C4-2B (cell line): ENCODE results near the gene GRIN3B.

ENCODE experiments used
- H3K27ac ChIP-seq: fragments of 450-650 bp; 2 replicates; pipeline ENCODE4 v1.5.1; 2017
- CTCF ChIP-seq: fragments of 450-650 bp; conservative IDR thresholded peaks from 2 replicates; pipeline ENCODE4 v1.5.1; 2017; ENCODE audit warnings: mild to moderate bottlenecking
- ZFX ChIP-seq: fragments of 450-650 bp; IDR thresholded peaks from 2 replicates; pipeline ENCODE4 v1.6.1; 2017

GRIN3B gene

DNA sequence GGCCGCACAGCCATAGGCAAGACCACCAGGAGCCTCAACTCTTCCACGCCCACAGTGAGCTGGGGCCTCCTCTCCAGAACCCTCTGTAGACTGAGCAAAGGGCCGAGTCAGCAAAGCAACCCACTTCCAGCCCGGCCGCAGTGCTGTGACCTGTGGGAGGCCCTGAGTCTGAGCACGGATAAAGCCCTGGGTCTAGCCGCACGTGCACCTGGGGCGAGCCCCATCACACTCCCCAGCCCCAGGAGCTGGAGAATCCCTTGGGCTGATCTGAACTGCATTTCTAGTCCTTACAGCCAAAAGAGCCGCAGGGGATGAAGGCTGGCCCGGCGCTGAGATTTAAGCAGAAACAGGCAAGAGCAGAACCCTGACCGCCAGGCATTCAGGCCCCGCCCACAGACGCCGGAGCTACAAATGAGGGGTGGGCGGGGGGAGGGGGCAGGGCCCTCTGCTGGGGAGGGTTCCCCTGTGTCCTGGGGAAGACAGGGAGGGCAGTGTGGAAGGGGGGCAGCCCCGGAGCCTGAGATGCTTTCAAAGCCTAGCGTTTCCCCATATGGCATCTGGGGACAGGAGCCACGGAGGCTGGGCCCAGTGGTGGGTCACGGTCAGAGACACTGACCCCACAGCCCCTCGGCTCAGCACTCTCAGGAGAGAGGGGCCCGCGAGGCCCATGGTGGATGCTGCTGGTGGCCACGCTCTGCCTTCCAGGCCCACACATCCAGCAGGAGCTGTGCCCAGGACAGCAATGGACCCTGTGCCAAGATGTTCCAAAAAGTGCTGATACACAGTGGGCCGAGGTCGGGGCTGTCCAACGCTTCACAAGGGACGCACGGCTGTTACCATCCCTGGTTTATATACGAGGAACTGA is 15.8 kb downstream of the GRIN3B start:
- no peak overlapping the region for H3K27ac ChIP-seq

DNA sequence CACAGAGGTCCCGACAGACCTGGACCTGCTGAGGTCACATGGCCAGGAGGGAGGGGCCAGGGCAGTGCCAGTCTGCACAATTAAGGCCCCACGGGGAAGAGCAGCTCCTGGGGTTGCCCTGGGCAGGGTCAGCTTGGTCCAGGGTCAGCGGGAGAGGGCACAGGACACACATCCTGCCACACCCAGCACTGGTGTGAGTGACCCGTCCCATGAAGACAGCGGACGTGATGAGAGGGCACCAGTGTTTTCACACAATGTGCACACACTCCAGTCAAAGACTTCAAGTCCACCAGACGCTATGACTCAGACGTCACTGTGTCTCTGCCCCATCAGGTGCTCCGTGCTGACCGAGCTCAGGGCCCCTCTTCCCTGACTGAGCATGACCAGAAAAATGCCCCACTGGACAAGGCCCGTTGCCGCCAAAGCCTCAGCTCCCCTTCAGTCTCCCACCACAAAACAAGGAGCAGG is 16.5 kb downstream of the GRIN3B start:
- H3K27ac ChIP-seq: peak overlapping the region; percentile 93
- TF ChIP-seq CTCF (no peak), ZFX (no peak)

More for the DNA sequence above, 15.8 kb downstream of the GRIN3B start:
- no peak for TF ChIP-seq ZFX
- no peak for TF ChIP-seq CTCF

- H3K27ac ChIP-seq: peak overlapping the region; percentile 93
Observed at GRCh38 chr19:1017115-1017905, 17.1 kb downstream of the GRIN3B start.

GRCh38 chr19:1017906-1018305 is 17.7 kb downstream of the GRIN3B start:
- no peak for TF ChIP-seq CTCF
- TF ChIP-seq ZFX: no peak
- peak overlapping the region; percentile 93 for H3K27ac ChIP-seq

More at GRCh38 chr19:1017115-1017905, 17.1 kb downstream of the GRIN3B start:
- no peak for TF ChIP-seq ZFX
- TF ChIP-seq CTCF: no peak

DNA sequence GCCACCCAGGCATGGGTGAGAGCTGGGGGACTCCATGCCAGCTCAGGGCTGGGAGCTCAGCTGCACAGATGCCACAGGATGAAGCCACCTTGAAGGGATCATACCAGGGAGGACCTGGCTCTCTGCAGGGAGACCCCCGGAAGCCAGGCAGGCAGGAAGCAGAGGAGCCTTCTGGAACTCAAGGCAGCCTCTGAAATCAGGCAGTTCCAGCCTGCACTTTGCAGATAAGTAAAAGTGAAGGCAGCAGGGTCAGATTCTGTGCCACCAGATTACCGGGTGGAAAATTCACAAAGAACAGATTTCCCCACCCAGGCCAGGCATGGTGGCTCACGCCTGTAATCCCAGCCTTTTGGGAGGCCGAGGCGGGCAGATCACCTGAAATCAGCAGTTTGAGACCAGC is 18.2 kb downstream of the GRIN3B start:
- peak overlapping the region; percentile 93 for H3K27ac ChIP-seq
- TF ChIP-seq CTCF (no peak), ZFX (no peak)

DNA sequence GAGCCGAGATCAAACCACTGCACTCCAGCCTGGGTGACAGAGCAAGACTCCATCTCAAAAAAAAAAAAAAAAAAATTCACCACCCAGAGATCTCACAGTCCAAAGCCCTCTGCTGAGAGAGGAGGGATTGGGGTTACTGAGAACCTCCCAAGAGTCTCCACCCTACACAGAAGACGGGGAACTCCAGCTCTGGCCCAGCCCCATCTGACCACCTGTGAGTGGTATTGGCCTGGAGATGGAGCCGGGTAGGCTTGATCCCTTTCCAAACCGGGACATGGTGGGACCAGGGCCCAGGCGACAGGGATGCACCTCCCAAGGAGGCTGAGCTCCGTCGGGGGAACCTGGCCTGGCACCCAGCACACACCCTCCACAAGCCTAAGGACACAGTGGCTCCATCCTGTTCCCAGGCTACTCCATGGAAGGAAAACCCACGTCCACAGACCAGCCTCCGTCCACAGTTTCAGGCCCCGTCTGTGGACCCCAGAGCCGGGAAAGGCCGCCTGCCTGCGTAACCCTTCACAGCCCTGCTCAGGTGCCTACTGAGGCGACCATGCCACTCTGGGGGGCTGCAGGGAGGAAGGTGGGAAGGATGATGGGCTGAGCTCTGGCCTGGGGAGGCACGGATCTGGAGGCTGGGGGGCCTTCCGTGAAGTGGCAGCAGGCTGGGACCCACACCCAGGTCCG is 18.9 kb downstream of the GRIN3B start:
- TF ChIP-seq ZFX (no peak), CTCF (no peak)
- peak overlapping the region; percentile 93 for H3K27ac ChIP-seq
